ENCODE measurements around the gene CDH6. TPM values are rescaled to one million over a fixed set of nuclear protein-coding genes. Genes with fewer than 3 reads are reported as not detected.

Gene CDH6
- total and polyA plus RNA-seq, 2 of the 13 experiments (the other 11 are each of a cell fraction or from before 2014, with no cell fraction given): not detected

GRCh38 chr5:31365776-31366175 lies 172.3 kb downstream of the CDH6 start (continued):
- no peak for TF ChIP-seq ZNF414 (CRISPR knock-in tag; IDR thresholded peaks at IDR 0.05)
- no peak for TF ChIP-seq ZNF329 (CRISPR knock-in tag; IDR thresholded peaks at IDR 0.05; ENCODE audit: low read depth)
- no peak for TF ChIP-seq CCAR2 (optimal IDR thresholded peaks at IDR 0.05; ENCODE audit: low read depth, low read length)
- no peak for TF ChIP-seq ZNF34 (CRISPR knock-in tag; IDR thresholded peaks at IDR 0.05; ENCODE audit: borderline replicate concordance)
- no peak for TF ChIP-seq NR2C2 (CRISPR knock-in tag; IDR thresholded peaks at IDR 0.05; ENCODE audit: borderline replicate concordance)
- TF ChIP-seq, protein P1, sequence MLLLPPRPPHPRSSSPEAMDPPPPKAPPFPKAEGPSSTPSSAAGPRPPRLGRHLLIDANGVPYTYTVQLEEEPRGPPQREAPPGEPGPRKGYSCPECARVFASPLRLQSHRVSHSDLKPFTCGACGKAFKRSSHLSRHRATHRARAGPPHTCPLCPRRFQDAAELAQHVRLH (CRISPR knock-in tag; IDR thresholded peaks at IDR 0.05; ENCODE audit: borderline replicate concordance, low read depth): no peak

DNA sequence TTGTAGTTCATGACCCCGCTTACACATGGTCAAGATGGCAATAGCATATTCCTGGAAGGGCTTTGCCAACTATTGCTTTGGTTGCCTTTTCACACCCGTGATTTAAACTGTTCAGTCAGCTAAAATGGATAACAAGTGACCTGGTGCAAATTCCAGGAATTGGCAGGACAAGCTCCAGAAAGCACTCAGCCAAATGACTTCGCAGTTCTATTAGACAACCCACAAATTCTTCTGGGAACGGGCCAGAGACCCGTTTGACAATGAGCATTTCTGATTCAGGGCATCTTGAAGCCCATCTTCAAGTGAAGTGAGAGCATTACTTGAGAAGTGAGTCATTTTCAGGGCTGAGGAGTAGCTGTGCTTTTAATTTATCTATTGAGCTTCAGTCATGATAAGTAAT lies 173.5 kb downstream of the CDH6 start:
- no peaks in the 10 kb centered on the region for H4K20me1 ChIP-seq (ENCODE audit: insufficient read depth, low read length)
- H3K27me3 ChIP-seq (ENCODE audit: control insufficient read depth in 1 of 2, insufficient read depth in 2 of 2, low read length in 2 of 2): peaks cover 0 to 11% of the 10 kb centered on the region in 2 experiments; a peak in 2 of 5 replicates
- no peak overlapping the region for H2AFZ ChIP-seq (ENCODE audit: low read length)
- no peaks in the 10 kb centered on the region for H3K4me1 ChIP-seq (ENCODE audit: insufficient read depth, low read length)
- ATAC-seq (no peak), FAIRE-seq (no peak), DNase-seq (ENCODE audit: low spot score) (no peak)
- H3K9ac ChIP-seq (ENCODE audit: insufficient read depth, low read depth, low read length): no peak overlapping the region
- H3K27ac ChIP-seq (ENCODE audit: extremely low read length, insufficient read depth, low read length): no peak overlapping the region
- POLR2A ChIA-PET: no interaction called here
- no peak overlapping the region for H3K4me2 ChIP-seq (ENCODE audit: low read depth, low read length)
- H3K36me3 ChIP-seq (replicated peaks in 1 of 2; ENCODE audit: control insufficient read depth in 1 of 2, insufficient read depth in 2 of 2, low read length in 2 of 2): no peaks in the 10 kb centered on the region
- peaks cover 10% of the 10 kb centered on the region; the same call in 1 of the 2 replicates for H3K9me3 ChIP-seq (ENCODE audit: low read length)
- TF ChIP-seq MAFK (conservative IDR thresholded peaks at IDR 0.05 in 1 of 2, IDR thresholded peaks at IDR 0.05 in 1 of 2; ENCODE audit: low read length in 2 of 2): peak; percentile 53 to 72
- TF ChIP-seq, protein P2, sequence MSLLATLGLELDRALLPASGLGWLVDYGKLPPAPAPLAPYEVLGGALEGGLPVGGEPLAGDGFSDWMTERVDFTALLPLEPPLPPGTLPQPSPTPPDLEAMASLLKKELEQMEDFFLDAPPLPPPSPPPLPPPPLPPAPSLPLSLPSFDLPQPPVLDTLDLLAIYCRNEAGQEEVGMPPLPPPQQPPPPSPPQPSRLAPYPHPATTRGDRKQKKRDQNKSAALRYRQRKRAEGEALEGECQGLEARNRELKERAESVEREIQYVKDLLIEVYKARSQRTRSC (CRISPR knock-in tag; IDR thresholded peaks at IDR 0.05; ENCODE audit: low read depth): no peak
- TF ChIP-seq MAFF (IDR thresholded peaks at IDR 0.05; ENCODE audit: low read depth, low read length): peak; percentile 59
- no peak overlapping the region for H3K4me3 ChIP-seq (replicated peaks in 1 of 3; ENCODE audit: insufficient read depth in 1 of 3, low read depth in 2 of 3, low read length in 3 of 3)
- CTCF ChIA-PET (ENCODE audit: low intra/inter-chr PET ratio, low total read pairs): no interaction called here
- in situ Hi-C loops (cut with HindIII; ENCODE audit: extremely low pct_ligation_motif_present, low pct_unique_long_range_greater_than_20kb) (no loop called here), intact Hi-C loops (cut with micrococcal nuclease; ENCODE audit: unreplicated experiment) (no loop called here)
- WGBS (ENCODE audit: low lambda C conversion rate): 0% methylated on average over 4 of the region's 5 CpGs
- H3K79me2 ChIP-seq (ENCODE audit: insufficient read depth, low read length): no peaks in the 10 kb centered on the region
- BruUV-seq (replicated peaks): no TSS peak
